ENCODE measurements around the gene APOA4.
"Not testable (repeated sequence)": the region's sequence is repeated elsewhere in the genome, so short reads cannot be mapped to it uniquely, and the experiment has no call there.

Gene APOA4

GRCh38 chr11:116829525-116830183 lies 6.5 kb upstream of the APOA4 start, which contains the start of gene APOC3:
Gene APOC3 (plus strand): TSS chr11:116829907. CDS start chr11:116830583, 676 bp downstream.
- DNase-seq (ENCODE audit: low spot score), result no peak

GRCh38 chr11:116828632-116829524 lies 5.8 kb upstream of the APOA4 start:
- no peak for DNase-seq (ENCODE audit: low spot score)

DNA sequence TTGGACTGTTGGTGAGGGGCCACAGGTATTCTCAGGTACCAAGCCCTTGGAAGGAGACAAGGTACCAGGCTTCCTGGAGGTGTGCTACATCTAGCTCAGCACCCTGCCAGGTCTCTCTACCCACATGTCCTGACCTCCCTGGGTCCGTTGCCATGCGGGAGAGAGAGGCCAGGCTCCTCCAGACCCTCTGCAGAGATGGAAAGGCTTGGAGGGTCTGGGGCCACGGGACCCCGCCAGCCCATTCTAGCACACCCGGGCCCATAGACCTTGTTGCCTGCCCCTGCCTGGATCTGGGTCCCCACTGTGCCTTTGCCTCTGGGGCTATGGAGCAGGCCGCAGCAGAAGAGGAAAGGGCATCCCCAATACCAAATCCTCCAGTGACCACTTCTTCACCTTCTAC lies 4.4 kb upstream of the APOA4 start:
- no peak for DNase-seq (ENCODE audit: low spot score)

DNA sequence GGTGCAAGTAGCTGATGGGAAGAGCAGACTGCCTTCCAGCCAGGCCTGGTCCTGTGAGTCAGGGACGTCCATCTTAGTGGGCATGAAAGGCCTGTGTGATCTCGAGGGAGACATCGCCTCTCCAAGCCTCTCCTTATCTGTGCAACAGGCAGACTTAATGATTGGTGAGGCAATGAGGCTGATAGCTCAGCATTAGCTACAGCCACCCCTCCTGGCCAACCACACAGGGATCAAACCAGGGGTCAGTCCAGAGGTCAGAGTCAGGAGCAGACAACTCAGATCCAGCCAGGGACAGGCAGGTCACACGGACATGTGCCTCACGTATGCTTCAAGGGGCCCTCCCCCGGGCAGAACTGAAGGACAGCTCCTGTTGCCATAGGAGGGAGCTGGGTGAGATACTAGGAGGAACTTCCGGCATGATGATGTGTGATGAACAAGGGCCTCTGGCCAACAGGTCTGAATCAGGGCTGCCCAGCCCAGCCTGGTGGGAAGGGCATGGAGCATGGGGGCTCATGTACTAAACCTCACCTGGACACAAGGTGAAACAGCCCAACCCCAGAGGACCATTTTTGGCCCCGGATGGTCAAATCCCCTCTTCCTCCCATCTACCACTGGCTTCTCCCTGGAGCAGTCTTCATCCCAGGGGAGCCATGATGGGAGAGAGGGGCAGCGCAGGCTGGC lies 3.8 kb upstream of the APOA4 start:
- no peak for DNase-seq (ENCODE audit: low spot score)

- no peak for DNase-seq (ENCODE audit: low spot score)
These were observed 3.0 kb upstream of the APOA4 start for GRCh38 chr11:116825854-116826750.

DNA sequence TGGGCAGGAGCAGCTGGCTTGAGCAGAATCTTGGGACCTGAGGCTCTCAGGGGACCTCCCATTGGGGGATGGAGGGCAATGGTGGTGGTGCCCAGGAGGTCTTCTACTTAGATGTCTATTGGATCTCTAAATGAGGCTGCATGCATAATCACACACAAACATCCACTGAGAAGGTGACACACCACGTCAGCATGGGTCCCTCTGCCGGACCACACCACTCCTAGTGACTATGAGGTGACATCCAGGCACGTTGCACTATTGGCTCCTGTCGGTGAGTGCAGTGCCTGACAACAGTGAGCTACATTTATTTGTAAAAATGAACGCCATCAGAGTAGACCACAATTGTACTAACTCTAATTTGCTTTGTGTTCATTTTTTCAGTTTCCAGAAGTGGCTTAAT lies 2.3 kb upstream of the APOA4 start:
- no peak for DNase-seq (ENCODE audit: low spot score)

- DNase-seq (ENCODE audit: low spot score), result no peak
These were observed 529 bp downstream of the APOA4 start for GRCh38 chr11:116822575-116822974.

- no peak for DNase-seq (ENCODE audit: low spot score)
These were observed 1.8 kb downstream of the APOA4 start for GRCh38 chr11:116821050-116821918.

- no peak for DNase-seq (ENCODE audit: low spot score)
These were observed 4.1 kb downstream of the APOA4 start for GRCh38 chr11:116819049-116819448.

DNA sequence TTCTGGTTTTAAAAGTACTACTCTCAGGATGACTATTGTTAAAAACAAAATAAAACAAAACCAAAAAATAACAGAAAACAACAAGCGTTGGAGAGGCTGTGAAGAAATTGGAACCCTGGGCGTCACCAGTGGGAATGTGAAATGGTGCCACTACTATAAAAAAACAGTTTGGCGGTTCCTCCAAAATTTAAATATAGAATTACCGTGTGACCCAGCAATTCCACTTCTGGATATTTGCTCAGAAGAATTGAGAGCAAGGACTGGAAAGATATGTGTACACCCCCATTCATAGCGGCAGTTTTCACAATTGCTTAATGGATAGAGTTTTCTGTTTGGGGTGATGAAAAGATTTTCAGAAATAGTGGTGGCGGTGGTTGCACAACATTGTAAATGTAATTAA lies 8.6 kb downstream of the APOA4 start:
- no peak for DNase-seq (ENCODE audit: low spot score)

DNA sequence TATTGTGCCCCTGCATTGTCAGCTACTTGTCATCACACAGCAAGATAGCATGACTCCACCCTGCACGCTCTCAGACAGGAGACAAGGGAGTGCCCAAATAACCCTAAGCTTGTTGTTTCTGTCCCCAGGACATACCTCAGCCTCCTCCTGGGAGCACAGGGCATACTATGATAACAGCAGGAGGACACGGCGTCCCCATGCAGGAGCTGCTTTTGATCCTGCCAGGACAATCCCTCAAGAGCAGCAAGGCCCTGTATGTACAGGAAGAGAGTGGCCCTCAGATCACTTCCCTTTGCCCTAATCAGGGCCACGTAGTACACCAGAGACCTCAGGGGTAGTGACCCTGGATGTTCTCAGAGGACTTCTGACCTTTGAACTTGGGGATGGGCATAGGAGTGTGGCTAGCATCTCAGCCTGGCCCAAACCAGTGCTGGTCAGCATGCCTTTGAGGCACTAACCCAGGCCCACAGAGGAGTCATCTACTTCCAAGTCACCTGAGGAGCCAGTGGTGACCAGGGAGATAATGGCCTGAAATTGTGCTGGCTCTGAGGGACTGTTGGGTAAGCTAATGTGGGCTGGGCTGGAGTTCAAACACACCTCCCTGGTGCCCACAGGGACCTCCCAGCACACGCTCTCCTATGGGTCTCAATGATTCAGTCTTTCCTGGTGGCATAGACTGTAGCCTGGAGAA lies 9.2 kb downstream of the APOA4 start:
- no peak for DNase-seq (ENCODE audit: low spot score)

DNA sequence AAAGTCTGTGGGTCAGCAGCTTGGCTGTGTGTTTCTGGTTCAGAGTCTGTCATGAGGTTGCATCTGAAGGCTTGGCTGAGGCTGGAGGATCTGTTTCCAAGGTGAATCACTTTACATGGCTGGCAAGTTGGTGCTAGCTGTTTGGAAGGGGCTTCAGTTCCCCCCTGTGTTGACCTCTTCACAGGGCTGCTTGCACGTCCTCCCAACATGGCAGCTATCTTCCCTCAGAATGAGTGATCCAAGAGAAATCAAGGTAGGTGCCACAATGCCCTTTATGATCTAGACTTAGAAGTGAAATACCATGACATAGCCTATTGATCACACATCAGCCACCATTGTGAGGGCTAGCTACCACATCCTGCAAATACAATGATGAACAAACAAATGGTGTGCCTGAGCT lies 9.9 kb downstream of the APOA4 start:
- no peak for DNase-seq (ENCODE audit: low spot score)

GRCh38 chr11:116812109-116812508 lies 11.0 kb downstream of the APOA4 start:
- no peak for DNase-seq (ENCODE audit: low spot score)

DNA sequence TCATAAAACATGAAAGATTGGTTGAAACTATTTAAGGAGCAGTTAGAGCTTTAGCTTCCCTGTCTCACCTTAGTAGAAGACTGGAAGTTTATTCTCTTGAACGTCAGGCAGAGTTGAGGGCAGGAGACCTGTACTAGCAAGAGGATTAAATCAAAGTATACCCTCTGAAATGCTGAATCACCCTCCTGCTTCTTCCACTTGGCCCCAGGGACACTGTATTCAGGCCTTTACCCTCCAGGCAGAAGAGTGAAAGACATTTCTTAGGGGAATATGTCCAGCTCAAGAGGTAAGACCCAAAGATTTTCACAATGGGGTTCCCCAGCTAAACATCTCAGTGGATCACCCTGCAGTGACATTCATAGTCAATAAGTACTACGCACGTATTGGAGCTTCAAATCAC lies 11.9 kb downstream of the APOA4 start:
- DNase-seq (ENCODE audit: low spot score), result no peak

- peak; percentile 78 for DNase-seq (ENCODE audit: low spot score)
These were observed 14.6 kb downstream of the APOA4 start for GRCh38 chr11:116808262-116809175.

GRCh38 chr11:116807601-116808261 lies 15.4 kb downstream of the APOA4 start:
- DNase-seq (ENCODE audit: low spot score), result no peak

DNA sequence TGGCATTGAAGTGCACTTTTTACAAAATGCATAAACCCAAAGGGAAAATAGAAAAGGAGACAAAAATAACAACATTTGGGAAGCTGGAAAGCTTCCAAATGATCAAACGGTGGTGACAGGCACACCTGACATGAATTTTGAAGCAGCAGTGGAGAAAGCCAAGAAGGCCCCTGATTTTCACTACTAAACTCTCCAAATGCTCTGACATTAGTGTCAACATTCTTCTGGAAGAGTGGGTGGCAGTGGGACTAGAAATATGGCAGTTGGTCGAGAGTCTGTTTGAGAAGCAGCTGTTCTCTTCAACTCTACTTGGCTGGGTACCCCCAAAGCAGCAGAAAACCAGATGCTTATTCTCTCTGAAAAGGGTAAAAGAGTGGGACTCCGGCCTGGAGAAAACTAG lies 19.1 kb downstream of the APOA4 start:
- no peak for DNase-seq (ENCODE audit: low spot score)

DNA sequence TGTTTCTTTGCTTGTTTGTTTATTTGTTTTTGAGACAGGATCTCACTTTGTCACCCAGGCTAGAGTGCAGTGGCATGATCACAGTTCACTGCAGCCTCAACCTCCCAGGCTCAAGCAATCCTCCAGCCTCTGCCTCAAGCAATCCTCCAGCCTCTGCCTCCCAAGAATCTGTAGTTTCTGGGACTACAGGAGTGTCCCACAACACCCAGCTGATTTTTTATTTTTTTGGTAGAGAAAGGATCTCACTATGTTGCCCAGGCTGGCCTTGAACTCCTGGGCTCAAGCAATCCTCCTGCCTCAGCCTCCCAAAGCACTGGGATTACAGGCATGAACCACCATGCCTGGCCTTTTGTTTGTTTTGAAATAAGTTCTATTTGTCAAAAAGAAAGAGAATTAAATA lies 21.4 kb downstream of the APOA4 start:
- DNase-seq (ENCODE audit: low spot score), result not testable (repeated sequence)

DNA sequence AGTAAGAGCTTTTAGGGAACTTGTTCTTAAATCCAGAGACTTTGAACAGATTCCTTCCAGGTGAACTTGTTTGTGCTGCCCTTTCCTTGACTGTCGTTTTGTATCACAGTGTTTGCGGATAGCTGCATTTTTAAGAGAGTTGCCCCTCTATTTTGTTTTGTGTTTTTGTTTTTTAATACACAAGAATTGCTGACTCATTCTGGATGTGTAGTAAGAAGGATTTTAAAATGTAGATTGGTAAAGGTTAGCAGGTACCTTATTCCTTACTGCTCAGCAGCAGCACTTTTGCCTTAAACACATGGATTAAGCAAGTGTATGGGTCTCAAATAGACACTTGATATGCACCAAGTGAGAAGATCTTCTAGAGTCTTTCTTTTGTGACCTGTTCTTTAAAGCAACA lies 22.5 kb downstream of the APOA4 start:
- no peak for DNase-seq (ENCODE audit: low spot score)

All from AG20443 (cell line).